Mucosa of descending colon (tissue), 3 donors: ENCODE results near the gene THSD1. TPM values are rescaled to one million over a fixed set of nuclear protein-coding genes. Genes with fewer than 3 reads are reported as not detected.
"Not testable (repeated sequence)": the region's sequence is repeated elsewhere in the genome, so short reads cannot be mapped to it uniquely, and the experiment has no call there.

Source experiments
- ATAC-seq: fragments of 200-7000 bp; cut with Tn5 transposase; one replicate; pipeline ENCODE4 v1.9.1; 2020; ENCODE audit warnings: mild to moderate bottlenecking, moderate library complexity
- DNase-seq, 3 donors: peaks; one replicate each; pipeline ENCODE4 v3.0.0-alpha.2; 2020
- H3K36me3 ChIP-seq: fragments of 200-600 bp; one replicate; pipeline ENCODE4 v1.8.0; 2021; ENCODE audit warnings: low read depth, mild to moderate bottlenecking
- H3K4me1 ChIP-seq: fragments of 200-600 bp; one replicate; pipeline ENCODE4 v1.8.0; 2021; ENCODE audit warnings: low read depth, mild to moderate bottlenecking
- H3K4me3 ChIP-seq: fragments of 200-600 bp; one replicate; pipeline ENCODE4 v1.8.0; 2021; ENCODE audit warnings: mild to moderate bottlenecking
- H3K9me3 ChIP-seq: fragments of 200-600 bp; one replicate; pipeline ENCODE4 v1.8.0; 2021; ENCODE audit warnings: mild to moderate bottlenecking
- intact Hi-C, 2 donors: fragments of 100-400 bp; cut with DNase I in 1 of 2; cut with micrococcal nuclease in 1 of 2; formaldehyde crosslinking; loops; one replicate each; pipeline versions ENCODE4 v1.11.0 to v1.11.1; 2022; cut with DNase I, micrococcal nuclease
- total RNA-seq, 3 donors: library from RNA; stranded (reverse); fragmentation: NEBNext Ultra II Directional in 2 of 3; extraction: Animal tissue kit (Norgen Biotek cat#: 25700) in 2 of 3; gene quantifications; one replicate each; pipeline versions ENCODE4 v1.2.1 to v1.2.4, GENCODE V29; 2021 to 2023
- TF ChIP-seq, protein P1 (sequence below): fragments of 200-600 bp; IDR thresholded peaks from one replicate; pipeline ENCODE4 v1.8.0; 2022; ENCODE audit warnings: antibody characterized with exemption, mild to moderate bottlenecking
- donor health status: DM: no; HTN: no; CAD: no; lungs with moderate emphysema.
- donor health status: DM: no; HTN: no; CAD: no.
- donor health status: DM: no; HTN: yes; CAD: no.

THSD1 gene
- total RNA-seq, 3 donors from 2014 or later: 1.2 to 3.2 (median 2.0) TPM

DNA sequence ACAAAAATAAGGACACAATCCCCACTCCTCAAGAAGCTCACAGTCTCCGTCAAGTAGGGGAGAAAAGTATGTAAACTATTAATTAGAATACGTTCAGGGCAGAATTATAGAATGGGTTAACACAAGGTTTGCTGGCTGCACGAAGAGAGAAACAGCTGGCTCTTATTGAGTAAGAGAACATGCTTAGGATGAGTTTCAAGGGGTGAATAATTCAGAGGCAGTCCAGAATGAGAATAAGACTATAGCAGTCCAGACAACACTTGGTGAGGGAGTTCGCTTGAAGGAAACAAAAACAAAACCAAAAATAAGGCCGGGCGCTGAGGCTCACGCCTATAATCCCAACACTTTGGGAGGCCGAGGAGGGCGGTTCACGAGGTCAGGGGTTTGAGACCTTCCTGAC is 61.9 kb downstream of the THSD1 start:
- no peak for ATAC-seq
- intact Hi-C loops: loop anchor here in 1 of 2 donors (10.0 kb wide), 1 partner anchor 111 kb away; the partner anchor contains the start of genes CKAP2 and VPS36
- no peak overlapping the region for H3K4me3 ChIP-seq

DNA sequence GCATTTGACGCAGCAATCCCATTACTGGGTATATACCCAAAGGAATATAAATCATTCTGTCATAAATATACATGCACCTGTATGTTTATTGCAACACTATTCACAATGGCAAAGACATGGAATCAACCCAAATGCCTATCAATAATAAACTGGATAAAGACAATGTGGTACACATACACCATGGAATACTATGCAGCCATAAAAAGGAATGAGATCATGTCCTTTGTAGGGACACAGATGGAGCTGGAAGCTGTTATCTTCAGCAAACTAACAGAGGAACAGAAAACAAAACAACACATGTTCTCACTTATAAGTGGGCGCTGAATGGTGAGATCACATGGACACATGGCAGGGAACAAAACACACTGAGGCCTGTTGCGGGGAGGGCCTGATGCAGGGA is 63.8 kb downstream of the THSD1 start:
- ATAC-seq, H3K4me1 ChIP-seq, DNase-seq, H3K4me3 ChIP-seq, H3K36me3 ChIP-seq, H3K9me3 ChIP-seq: not testable (repeated sequence)
- intact Hi-C loops: loop anchor here in 1 of 2 donors (10.0 kb wide), 1 partner anchor 113 kb away; the partner anchor contains the start of genes CKAP2 and VPS36

More for the DNA sequence above, 61.9 kb downstream of the THSD1 start:
- H3K9me3 ChIP-seq: no peaks in the 10 kb centered on the region
- no peak for DNase-seq
- H3K4me1 ChIP-seq: no peaks in the 10 kb centered on the region
- TF ChIP-seq, protein P1, sequence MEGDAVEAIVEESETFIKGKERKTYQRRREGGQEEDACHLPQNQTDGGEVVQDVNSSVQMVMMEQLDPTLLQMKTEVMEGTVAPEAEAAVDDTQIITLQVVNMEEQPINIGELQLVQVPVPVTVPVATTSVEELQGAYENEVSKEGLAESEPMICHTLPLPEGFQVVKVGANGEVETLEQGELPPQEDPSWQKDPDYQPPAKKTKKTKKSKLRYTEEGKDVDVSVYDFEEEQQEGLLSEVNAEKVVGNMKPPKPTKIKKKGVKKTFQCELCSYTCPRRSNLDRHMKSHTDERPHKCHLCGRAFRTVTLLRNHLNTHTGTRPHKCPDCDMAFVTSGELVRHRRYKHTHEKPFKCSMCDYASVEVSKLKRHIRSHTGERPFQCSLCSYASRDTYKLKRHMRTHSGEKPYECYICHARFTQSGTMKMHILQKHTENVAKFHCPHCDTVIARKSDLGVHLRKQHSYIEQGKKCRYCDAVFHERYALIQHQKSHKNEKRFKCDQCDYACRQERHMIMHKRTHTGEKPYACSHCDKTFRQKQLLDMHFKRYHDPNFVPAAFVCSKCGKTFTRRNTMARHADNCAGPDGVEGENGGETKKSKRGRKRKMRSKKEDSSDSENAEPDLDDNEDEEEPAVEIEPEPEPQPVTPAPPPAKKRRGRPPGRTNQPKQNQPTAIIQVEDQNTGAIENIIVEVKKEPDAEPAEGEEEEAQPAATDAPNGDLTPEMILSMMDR: no peak
- no peaks in the 10 kb centered on the region for H3K36me3 ChIP-seq

DNA sequence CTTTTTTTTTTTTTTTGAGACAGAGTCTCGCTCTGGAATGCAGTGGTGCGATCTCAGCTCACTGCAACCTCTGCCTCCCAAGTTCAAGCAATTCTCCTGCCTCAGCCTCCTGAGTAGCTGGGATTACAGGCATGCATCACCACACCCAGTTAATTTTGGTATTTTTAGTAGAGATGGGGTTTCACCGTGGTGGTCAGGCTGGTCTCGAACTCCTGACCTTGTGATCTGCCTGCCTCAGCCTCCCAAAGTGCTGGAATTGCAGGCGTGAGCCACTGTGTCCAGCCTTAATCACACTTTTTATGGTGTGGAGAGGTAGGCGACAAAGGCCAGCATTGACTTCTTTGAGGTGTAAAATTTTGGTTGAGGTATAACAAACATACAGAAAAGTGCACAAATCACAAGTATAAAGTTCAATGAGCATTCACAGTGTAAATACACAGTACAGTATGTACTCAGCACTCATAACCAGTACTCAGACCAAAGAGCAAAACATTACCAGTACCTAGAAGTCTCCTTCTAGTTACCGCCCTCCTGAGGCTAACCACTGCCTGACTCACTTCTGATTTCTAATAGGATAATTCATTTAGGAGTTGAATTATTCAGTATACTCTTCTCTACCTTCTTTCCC is 68.0 kb downstream of the THSD1 start:
- DNase-seq, intact Hi-C loops, H3K4me3 ChIP-seq, H3K4me1 ChIP-seq, ATAC-seq, H3K9me3 ChIP-seq, H3K36me3 ChIP-seq: not testable (repeated sequence)

DNA sequence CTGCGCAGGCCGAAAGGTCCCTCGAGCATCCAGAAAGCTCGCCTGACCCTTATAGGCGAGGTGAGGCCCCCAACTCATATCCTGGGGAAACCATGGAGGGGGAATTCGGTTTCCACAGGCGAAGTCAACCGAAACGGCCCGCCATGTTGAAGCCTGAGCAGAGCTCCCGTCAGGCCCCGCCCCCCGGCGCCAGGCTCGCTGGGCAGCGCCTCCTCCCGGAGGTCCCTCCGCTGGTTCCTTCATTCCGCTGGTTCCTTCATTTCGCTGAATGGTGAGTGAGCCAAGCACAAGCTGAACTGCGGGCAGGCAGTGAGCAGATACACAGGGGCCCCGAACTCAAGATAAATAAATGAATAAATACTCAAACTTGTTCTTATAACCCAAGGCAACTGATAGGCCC is 71.9 kb downstream of the THSD1 start:
- H3K36me3 ChIP-seq, H3K4me1 ChIP-seq, H3K4me3 ChIP-seq, intact Hi-C loops, H3K9me3 ChIP-seq, ATAC-seq, DNase-seq: not testable (repeated sequence)

DNA sequence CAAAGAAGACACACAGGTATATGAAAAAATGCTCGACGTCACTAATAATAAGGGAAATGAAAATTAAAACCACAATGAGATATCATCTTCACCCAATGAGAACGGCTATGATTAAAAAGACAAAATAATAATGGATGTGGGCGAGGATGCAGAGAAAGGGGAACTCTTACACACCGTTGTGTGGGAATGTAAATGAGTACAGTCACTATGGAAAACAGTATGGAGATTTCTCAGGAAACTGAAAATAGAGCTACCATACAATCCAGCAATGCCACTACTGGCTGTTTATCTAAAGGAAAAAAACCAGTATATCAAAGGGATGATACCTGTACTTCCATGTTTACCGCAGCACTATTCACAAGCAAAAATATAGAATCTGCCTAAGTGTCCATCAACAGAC is 74.1 kb downstream of the THSD1 start:
- ATAC-seq, DNase-seq, H3K9me3 ChIP-seq, H3K4me3 ChIP-seq, H3K36me3 ChIP-seq, H3K4me1 ChIP-seq, intact Hi-C loops: not testable (repeated sequence)

Other genes starting within 250 kb of the THSD1 start
- 10 to 100 TPM; 20.5 to 44.0 (median 35.9) TPM for gene NEK3, start 246.6 kb downstream of the THSD1 start, total RNA-seq
- 10 to 100 TPM; 44.3 to 71.3 (median 58.1) TPM for gene VPS36, start 44.5 kb upstream of the THSD1 start, total RNA-seq
- 10 to 100 TPM in 1 of 3 donors, 1 to 10 TPM in 2; 5.7 to 18.8 (median 9.8) TPM for gene CKAP2, start 49.3 kb upstream of the THSD1 start, total RNA-seq
- 1 to 10 TPM; 4.5 to 5.2 (median 5.0) TPM for gene HNRNPA1L2, start 236.3 kb upstream of the THSD1 start, total RNA-seq
- gene SUGT1, start 246.7 kb upstream of the THSD1 start, total RNA-seq: 10 to 100 TPM; 41.3 to 57.7 (median 44.6) TPM